Spleen (tissue), 11 donors: ENCODE data around the gene NUDT1. TPM values are rescaled to one million over a fixed set of nuclear protein-coding genes. Genes with fewer than 3 reads are reported as not detected.

Experiments
- DNase-seq: peaks from one replicate; pipeline ENCODE4 v3.0.0-alpha.2; 2020
- H3K27ac ChIP-seq, 8 donors: fragments of 200-600 bp; sonication (generic) in 7 of 8; 1 replicate in 4 of 8; 2 replicates in 4 of 8; pipeline versions ENCODE4 v1.5.0 to v1.8.0; 2016 to 2021; ENCODE audit warnings: inconsistent platforms in 4 of 8, mild to moderate bottlenecking in 4 of 8, moderate library complexity in 1 of 8
- H3K27me3 ChIP-seq, 7 donors: fragments of 200-600 bp; sonication (generic) in 6 of 7; replicated peaks in 1 of 7; 1 replicate in 4 of 7; 2 replicates in 3 of 7; pipeline versions ENCODE4 v1.5.0 to v1.8.0; 2016 to 2021; ENCODE audit warnings: inconsistent platforms in 3 of 7, mild to moderate bottlenecking in 1 of 7
- H3K36me3 ChIP-seq, 6 donors: fragments of 200-600 bp; sonication (generic) in 5 of 6; 1 replicate in 4 of 6; 2 replicates in 2 of 6; pipeline versions ENCODE4 v1.5.0 to v1.8.0; 2016 to 2021; ENCODE audit warnings: inconsistent platforms in 2 of 6
- H3K4me1 ChIP-seq, 6 donors: fragments of 200-600 bp; sonication (generic) in 5 of 6; 1 replicate in 3 of 6; 2 replicates in 3 of 6; pipeline versions ENCODE4 v1.5.0 to v1.8.0; 2016 to 2021; ENCODE audit warnings: inconsistent platforms in 3 of 6
- H3K4me3 ChIP-seq, 8 donors: fragments of 200-600 bp; sonication (generic) in 7 of 8; 1 replicate in 4 of 8; 2 replicates in 4 of 8; pipeline versions ENCODE4 v1.5.0 to v1.8.0; 2016 to 2021; ENCODE audit warnings: inconsistent platforms in 4 of 8, mild to moderate bottlenecking in 4 of 8, moderate library complexity in 2 of 8
- H3K9me3 ChIP-seq, 8 donors: fragments of 200-600 bp; sonication (generic) in 7 of 8; 1 replicate in 4 of 8; 2 replicates in 4 of 8; pipeline versions ENCODE4 v1.5.0 to v1.8.0; 2016 to 2021; ENCODE audit warnings: inconsistent platforms in 4 of 8
- CTCF ChIP-seq, 11 experiments: fragments of 200-600 bp in 7 of 11; fragments of 450-650 bp in 4 of 11; sonication (generic) in 4 of 11; IDR thresholded peaks in 8 of 11; conservative IDR thresholded peaks in 3 of 11; 1 replicate in 7 of 11; 2 replicates in 4 of 11; pipeline versions ENCODE4 v1.4.0 to v1.8.0; 2016 to 2021; ENCODE audit warnings: antibody characterized with exemption in 11 of 11, inconsistent platforms in 4 of 11, mild to moderate bottlenecking in 1 of 11
- POLR2A ChIP-seq, 3 donors: fragments of 450-650 bp; IDR thresholded peaks; one replicate each; pipeline ENCODE4 v1.5.1; 2017; ENCODE audit warnings: antibody characterized with exemption in 3 of 3, mild to moderate bottlenecking in 1 of 3
- POLR2AphosphoS5 ChIP-seq, 3 donors: sonication (generic); formaldehyde crosslinking; IDR thresholded peaks; one replicate each; pipeline ENCODE4 v1.5.1; 2017; ENCODE audit warnings: antibody characterized with exemption in 3 of 3
- WGBS, 5 donors: extraction: QIAGEN DNeasy Blood & Tissue Kit in 3 of 5; methylation state at CpG; one replicate each; pipeline versions ENCODE4 v1.1.5 to v1.1.7; 2013 to 2018; 5-methylcytosine and 5-hydroxymethylcytosine counted together
- intact Hi-C: fragments of 100-400 bp; cut with DNase I; formaldehyde crosslinking; loops from one replicate; pipeline ENCODE4 v1.15.0; 2023; ENCODE audit warnings: low total_unique reads
- polyA plus RNA-seq, 3 donors: library from polyadenylated mRNA; stranded (reverse); fragments of 200-250 nt; gene quantifications; one replicate each; pipeline ENCODE4 v1.2.1, GENCODE V29; 2013
- total RNA-seq, 7 donors: library from RNA; depleted of rRNA in 3 of 7; stranded (reverse); fragments of >200 nt in 3 of 7; fragmentation: NEBNext Ultra II Directional in 4 of 7; extraction: Animal tissue kit (Norgen Biotek cat#: 25700) in 4 of 7; gene quantifications; one replicate each; pipeline versions ENCODE4 v1.1.0 to v1.2.1, GENCODE V29; 2016 to 2021
- donor health status: healthy with polysubstance abuse.
- donor health status: DM: no; HTN: no; CAD: no; lungs with moderate emphysema.
- donor health status: DM: no; HTN: no; CAD: no.
- donor health status: Bipolar disorder and iron deficiency.
- donor health status: healthy.
- donor health status: DM: no; HTN: no; CAD: no.
- donor health status: DM: yes; HTN: yes; CAD: no.

The NUDT1 gene
- total and polyA plus RNA-seq, 10 donors: 13.7 to 69.3 (median 22.6) TPM

GRCh38 chr7:2261611-2262010 lies 19.6 kb downstream of the NUDT1 start:
- Histone ChIP-seq H3K27me3 (no peaks in the 10 kb centered on the region), H3K4me3 (peak overlapping the region in 1 of 8 donors; percentile 43), H3K27ac (peak overlapping the region; percentile 68 to 87 (median 76)), H3K9me3 (no peaks in the 10 kb centered on the region), H3K4me1 (peaks cover 11 to 42% (median 28%) of the 10 kb centered on the region in 6 donors), H3K36me3 (peaks cover 0 to 100% (median 52%) of the 10 kb centered on the region in 6 donors)
- intact Hi-C loops: no loop called here
- peak; percentile 82 for DNase-seq
- TF ChIP-seq POLR2AphosphoS5 (IDR thresholded peaks at IDR 0.05) (peak; percentile 43 to 73 (median 57)), POLR2A (IDR thresholded peaks at IDR 0.05) (no peak)
- 34 to 54% (median 38%) methylated on average over 12 to 14 of the region's 14 CpGs for WGBS, 5 donors

GRCh38 chr7:2263176-2263575 lies 21.1 kb downstream of the NUDT1 start:
- H3K36me3 ChIP-seq: peaks cover 0 to 88% (median 39%) of the 10 kb centered on the region in 6 donors
- H3K27ac ChIP-seq: peak overlapping the region in 2 of 8 donors; percentile 79 to 87
- H3K4me3 ChIP-seq: no peak overlapping the region
- DNase-seq: peak; percentile 71
- intact Hi-C loops: no loop called here
- peaks cover 11 to 44% (median 28%) of the 10 kb centered on the region in 6 donors for H3K4me1 ChIP-seq
- no peaks in the 10 kb centered on the region for H3K9me3 ChIP-seq
- 90 to 95% (median 92%) methylated on average over 13 to 18 of the region's 18 CpGs for WGBS, 5 donors
- H3K27me3 ChIP-seq: no peaks in the 10 kb centered on the region
- TF ChIP-seq POLR2A (IDR thresholded peaks at IDR 0.05) (no peak), POLR2AphosphoS5 (IDR thresholded peaks at IDR 0.05) (peak in 1 of 3 donors; percentile 43), CTCF (IDR thresholded peaks at IDR 0.05 in 8 of 11, conservative IDR thresholded peaks at IDR 0.05 in 3 of 11) (no peak)

GRCh38 chr7:2264158-2264557 lies 22.1 kb downstream of the NUDT1 start:
- Histone ChIP-seq H3K27me3 (no peaks in the 10 kb centered on the region), H3K4me1 (peaks cover 11 to 38% (median 27%) of the 10 kb centered on the region in 6 donors), H3K4me3 (no peak overlapping the region), H3K9me3 (no peaks in the 10 kb centered on the region), H3K27ac (peak overlapping the region in 1 of 8 donors; percentile 8), H3K36me3 (peaks cover 0 to 78% (median 33%) of the 10 kb centered on the region in 6 donors)
- TF ChIP-seq POLR2AphosphoS5 (IDR thresholded peaks at IDR 0.05): peak in 2 of 3 donors; percentile 26 to 51
- TF ChIP-seq CTCF (IDR thresholded peaks at IDR 0.05 in 8 of 11, conservative IDR thresholded peaks at IDR 0.05 in 3 of 11): no peak
- no peak for DNase-seq
- intact Hi-C loops: no loop called here
- WGBS, 5 donors: 95 to 99% (median 96%) methylated on average over 20 to 23 of the region's 23 CpGs

- Histone ChIP-seq H3K9me3 (no peaks in the 10 kb centered on the region), H3K27me3 (no peaks in the 10 kb centered on the region), H3K36me3 (peaks cover 0 to 78% (median 47%) of the 10 kb centered on the region in 6 donors), H3K27ac (peak overlapping the region in 3 of 8 donors; percentile 1 to 23 (median 21)), H3K4me1 (peaks cover 6 to 37% (median 29%) of the 10 kb centered on the region in 6 donors), H3K4me3 (no peak overlapping the region)
- intact Hi-C loops: no loop called here
- DNase-seq: no peak
- TF ChIP-seq POLR2AphosphoS5 (IDR thresholded peaks at IDR 0.05) (no peak), CTCF (IDR thresholded peaks at IDR 0.05 in 8 of 11, conservative IDR thresholded peaks at IDR 0.05 in 3 of 11) (no peak), POLR2A (IDR thresholded peaks at IDR 0.05) (no peak)
- WGBS, 5 donors: 63 to 80% (median 72%) methylated on average over 10 of the region's 10 CpGs
Observed at GRCh38 chr7:2266911-2267310, 24.9 kb downstream of the NUDT1 start.
